GM18858 (cell line): ENCODE data around the gene PCGF3.
A peak's percentile ranks its signal among the peaks of the same experiment; 100 is the strongest.

Experiments used
- ATAC-seq: cut with Tn5 transposase; IDR thresholded peaks from one replicate; pipeline ENCODE4 v1.9.1; 2021; ENCODE audit not compliant: unreplicated experiment

Gene PCGF3, protein sequence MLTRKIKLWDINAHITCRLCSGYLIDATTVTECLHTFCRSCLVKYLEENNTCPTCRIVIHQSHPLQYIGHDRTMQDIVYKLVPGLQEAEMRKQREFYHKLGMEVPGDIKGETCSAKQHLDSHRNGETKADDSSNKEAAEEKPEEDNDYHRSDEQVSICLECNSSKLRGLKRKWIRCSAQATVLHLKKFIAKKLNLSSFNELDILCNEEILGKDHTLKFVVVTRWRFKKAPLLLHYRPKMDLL

DNA sequence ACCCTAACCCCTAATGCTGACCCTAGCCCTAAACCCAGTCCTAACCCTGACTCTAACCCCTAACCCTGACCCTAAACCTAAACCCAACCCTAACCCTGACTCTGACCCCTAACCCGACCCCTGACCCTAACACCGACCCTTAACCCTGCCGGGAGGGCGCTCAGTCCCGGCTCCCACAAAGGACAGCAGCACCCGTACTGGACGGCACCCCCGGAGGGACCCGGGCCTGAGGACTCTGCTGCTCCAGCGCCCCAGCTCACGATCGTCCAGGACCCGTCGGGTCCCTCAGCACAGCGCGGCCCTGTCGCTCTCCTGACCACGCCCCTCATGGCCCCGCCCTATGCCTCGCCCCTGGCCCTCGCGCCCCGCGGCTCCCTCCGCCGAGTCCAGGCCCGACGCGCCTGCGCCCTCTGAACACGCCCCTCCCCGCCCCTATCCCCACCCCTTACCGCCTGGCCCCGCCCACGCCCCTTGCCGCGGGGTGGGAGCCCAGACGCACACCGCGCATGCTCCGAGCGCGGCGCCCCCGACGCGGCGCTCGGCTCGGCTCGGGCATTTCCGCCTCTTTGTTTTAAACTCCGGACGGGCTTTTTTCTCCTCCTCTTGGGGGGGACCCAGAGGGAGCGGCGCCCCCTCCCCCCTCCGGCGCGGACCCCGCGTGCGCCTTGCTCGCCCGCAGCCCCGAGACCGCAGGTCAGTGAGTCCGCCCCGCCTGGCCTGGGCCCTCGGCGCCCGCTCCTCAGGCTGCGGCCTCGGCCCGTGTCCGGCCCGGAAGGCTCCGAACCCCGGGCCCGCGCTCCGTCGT lies at the start of gene PCGF3:
TSS of gene PCGF3 (plus strand) at position 555 of the 805 bp plus-strand sequence. CDS start 27,849 bp downstream, outside the sequence.
- peak; percentile 76 for ATAC-seq

DNA sequence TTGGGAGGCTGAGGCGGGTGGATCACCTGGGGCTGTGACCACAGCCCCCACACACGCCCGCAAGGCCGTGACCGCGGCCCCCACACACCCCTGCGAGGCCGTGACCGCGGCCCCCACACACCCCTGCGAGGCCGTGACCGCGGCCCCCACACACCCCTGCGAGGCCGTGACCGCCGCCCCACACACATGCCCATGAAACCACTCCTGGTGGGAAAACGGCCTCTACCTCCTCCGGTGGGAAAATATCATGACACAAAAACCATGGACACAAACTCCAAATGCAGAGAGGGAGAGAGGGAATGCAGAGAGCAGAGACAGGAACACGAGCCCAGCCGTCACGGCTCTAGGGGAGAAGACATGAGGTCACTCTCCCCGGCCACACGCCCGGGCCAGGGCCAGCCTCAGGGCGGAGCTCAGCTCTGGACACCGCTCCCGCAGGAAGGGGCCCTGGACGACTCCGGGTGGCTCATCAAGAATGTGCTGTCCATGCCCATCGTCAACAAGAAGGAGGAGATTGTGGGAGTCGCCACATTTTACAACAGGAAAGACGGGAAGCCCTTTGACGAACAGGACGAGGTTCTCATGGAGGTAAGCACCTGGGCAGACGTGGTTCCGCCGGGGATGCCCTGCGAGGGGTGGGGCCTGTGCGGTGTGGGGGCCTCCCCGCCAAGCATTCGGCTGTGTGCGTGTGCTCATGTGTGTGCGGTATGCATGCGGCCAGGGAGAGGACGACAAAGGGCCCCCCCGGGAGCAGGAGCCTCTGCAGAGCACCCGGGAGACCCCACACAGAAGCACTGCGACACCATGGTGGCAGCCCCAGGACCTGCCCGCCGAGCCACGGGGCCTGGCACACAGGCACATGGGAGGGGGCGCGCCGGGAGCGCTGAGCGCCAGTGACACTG lies 48.9 kb upstream of the PCGF3 start:
- no peak for ATAC-seq

DNA sequence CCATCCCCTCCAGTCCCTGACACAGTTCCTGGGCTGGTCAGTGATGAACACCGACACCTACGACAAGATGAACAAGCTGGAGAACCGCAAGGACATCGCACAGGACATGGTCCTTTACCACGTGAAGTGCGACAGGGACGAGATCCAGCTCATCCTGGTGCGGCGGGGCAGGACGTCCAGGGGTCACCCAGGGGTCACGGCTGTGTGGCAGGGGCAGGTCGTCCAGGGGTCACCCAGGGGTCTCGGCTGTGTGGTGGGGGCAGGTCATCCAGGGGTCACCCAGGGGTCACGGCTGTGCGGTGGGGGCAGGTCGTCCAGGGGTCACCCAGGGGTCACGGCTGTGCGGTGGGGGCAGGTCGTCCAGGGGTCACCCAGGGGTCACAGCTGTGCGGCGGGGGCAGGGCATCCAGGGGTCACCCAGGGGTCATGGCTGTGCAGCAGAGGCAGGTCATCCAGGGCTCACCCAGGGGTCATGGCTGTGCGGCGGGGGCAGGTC lies 48.2 kb upstream of the PCGF3 start:
- no peak for ATAC-seq

DNA sequence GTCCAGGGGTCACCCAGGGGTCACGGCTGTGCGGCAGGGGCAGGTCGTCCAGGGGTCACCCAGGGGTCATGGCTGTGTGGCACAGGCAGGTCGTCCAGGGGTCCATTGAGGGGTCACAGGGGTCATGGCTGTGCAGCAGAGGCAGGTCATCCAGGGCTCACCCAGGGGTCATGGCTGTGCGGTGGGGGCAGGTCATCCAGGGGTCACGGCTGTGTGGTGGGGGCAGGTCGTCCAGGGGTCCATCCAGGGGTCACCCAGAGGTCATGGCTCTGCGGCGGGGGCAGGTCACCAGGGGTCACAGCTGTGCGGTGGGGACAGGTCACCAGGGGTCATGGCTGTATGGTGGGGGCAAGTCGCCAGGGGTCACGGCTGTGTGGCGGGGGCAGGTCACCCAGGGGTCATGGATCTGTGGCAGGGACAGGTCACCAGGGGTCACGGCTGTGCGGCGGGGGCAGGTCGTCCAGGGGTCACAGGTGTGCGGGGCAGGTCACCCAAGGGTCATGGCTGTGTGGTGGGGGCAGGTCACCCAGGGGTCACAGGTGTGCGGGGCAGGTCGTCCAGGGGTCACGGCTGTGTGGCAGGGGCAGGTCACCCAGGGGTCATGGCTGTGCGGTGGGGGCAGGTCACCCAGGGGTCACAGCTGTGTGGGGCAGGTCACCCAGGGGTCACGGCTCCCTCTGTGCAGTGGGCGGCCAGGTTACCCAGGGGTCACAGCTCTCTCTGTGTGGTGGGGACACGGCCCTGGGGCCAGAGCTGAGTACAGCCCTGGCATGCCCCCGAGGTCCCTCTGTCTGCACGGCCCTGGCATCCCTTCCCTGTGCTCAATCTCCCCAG lies 47.6 kb upstream of the PCGF3 start:
- no peak for ATAC-seq

DNA sequence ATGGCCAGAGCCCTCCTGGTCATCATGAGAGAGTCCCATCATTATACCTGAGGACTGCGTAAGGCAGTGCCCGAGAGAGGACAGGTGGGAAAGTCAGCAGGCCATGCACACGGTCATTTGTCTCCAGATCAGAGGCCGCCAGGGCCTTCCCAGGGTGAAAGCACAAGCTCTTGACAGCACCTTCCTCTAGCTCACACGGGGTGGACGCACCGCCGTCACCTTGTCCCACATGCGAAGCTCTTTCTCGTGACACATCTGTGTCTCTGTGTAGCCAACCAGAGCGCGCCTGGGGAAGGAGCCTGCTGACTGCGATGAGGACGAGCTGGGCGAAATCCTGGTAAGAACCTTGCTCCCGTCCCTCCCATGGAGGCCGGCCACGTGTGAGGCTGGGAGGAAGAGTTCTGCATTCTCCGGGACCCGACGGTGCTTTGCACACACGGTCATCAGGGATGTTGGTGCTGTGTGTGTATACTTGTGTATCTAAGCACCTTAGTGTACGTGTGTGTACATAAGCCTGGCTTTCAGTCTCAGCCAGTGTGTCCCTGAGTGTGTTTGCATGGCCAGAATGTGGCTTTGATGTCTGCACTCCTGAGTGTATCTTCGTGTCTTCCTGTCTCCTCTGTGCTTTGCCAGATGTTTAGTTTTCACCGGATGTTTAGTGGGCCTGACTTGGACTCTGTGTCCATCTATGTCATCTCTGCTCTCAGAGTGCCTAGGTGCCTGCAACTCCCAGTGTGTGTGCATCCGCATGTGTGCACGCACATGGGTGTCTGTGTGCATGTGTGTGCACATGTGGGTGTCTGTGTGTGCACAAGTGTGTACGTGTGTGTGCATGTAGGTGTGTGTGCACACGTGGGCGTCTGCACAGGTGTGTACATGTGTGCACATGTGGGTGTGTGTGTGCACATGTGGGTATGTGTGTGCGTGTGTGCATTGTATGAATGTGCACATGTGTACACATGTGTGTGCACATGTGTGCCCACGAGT lies 46.7 kb upstream of the PCGF3 start:
- no peak for ATAC-seq

DNA sequence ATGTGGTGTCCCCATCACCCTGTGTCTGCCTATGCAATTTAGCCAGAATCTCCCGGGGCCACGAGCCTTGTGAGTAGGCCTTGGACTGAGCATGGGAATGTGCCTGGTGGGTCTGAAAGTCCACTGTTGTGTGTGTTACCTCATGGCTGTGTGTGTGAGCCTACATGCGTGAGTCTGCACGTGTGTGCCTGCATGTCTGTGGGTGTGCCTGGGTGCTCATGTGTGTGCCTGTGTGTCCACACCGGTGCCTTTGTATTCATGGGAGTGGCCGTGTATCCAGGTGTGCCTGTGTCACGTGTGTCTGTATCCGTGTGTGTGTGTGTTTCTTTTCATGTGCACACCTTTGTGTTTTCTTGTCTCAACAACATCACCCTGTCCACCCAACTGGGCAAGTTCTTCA lies 45.8 kb upstream of the PCGF3 start:
- no peak for ATAC-seq

DNA sequence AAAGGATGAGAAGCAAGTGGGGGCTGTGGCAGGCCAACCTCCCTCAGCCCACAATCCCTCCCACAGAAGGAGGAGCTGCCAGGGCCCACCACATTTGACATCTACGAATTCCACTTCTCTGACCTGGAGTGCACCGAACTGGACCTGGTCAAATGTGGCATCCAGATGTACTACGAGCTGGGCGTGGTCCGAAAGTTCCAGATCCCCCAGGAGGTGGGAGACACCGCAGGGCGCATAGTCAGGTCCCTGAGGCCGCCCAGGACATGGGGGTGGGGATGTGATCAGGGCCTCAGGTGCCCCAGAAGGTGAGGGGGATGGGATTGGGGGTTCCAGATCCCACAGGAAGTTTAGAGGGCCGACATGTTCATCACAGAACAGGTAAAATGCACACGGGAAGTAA lies 45.2 kb upstream of the PCGF3 start:
- ATAC-seq = no peak

DNA sequence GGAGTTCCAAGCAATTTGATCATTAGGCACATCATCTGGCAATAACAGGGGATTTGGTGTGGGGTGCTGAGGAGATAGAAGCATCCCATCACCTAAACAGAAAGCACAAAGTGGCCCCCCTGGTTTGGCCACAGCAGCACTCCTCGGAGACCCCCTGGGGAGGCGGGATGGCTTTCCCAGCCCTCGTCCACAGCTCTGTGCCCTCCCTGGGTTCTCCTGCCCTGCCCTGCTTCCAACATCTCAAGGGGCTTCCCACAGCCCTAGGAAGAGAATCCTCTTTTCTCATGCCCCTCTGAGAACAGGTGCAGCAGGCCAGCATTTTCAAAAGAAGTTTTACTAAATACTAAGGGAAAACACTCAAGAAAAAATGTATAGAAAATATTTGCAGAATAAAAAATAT lies 44.4 kb upstream of the PCGF3 start:
- ATAC-seq = no peak

DNA sequence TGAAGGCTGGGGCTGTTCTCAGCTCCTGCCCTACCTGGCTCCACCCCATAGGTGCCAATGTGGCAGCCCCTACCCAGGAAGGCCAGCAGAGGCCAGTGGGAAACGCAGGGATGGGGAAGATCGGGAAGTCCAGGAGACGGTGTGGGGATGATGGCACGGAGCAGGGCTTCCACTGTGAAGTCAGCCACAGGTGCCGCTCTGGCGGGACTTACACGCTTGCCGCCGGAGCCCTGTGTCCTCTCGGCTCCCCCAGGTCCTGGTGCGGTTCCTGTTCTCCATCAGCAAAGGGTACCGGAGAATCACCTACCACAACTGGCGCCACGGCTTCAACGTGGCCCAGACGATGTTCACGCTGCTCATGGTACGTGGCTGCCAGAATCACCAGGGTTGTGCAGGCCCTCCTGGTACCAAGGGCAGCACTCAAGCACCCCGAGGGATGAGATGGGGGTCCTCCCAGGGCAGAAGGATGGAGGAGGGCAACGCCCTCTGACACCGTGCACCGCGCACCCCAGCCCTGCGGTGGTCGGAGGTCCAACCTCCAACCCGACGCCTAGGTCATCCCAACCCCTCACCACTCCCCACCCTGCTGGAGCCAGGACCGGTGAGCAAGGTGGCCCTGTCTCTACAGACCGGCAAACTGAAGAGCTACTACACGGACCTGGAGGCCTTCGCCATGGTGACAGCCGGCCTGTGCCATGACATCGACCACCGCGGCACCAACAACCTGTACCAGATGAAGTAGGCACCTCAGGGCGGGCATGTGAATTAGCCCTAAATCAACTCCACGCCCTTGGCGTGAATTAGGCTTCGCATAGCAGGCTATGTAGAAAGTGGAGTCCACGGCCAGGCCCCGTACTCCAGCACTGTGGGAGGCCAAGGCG lies 43.5 kb upstream of the PCGF3 start:
- no peak for ATAC-seq

DNA sequence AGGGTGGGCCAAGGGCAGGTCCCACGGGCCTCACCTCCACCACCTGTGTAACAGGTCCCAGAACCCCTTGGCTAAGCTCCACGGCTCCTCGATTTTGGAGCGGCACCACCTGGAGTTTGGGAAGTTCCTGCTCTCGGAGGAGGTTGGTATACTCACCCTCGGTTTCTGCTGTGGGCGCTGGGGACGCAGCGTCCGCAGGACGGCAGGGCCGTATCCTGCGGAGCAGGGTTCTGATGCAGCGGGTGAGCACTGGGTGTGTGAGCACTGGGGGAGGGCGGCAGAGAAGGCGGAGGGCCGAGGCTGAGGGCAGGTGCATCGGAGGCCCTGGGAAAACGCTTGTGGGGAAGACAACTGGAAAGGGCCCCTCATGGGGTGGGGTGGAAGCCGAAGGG lies 42.6 kb upstream of the PCGF3 start:
- ATAC-seq = no peak

DNA sequence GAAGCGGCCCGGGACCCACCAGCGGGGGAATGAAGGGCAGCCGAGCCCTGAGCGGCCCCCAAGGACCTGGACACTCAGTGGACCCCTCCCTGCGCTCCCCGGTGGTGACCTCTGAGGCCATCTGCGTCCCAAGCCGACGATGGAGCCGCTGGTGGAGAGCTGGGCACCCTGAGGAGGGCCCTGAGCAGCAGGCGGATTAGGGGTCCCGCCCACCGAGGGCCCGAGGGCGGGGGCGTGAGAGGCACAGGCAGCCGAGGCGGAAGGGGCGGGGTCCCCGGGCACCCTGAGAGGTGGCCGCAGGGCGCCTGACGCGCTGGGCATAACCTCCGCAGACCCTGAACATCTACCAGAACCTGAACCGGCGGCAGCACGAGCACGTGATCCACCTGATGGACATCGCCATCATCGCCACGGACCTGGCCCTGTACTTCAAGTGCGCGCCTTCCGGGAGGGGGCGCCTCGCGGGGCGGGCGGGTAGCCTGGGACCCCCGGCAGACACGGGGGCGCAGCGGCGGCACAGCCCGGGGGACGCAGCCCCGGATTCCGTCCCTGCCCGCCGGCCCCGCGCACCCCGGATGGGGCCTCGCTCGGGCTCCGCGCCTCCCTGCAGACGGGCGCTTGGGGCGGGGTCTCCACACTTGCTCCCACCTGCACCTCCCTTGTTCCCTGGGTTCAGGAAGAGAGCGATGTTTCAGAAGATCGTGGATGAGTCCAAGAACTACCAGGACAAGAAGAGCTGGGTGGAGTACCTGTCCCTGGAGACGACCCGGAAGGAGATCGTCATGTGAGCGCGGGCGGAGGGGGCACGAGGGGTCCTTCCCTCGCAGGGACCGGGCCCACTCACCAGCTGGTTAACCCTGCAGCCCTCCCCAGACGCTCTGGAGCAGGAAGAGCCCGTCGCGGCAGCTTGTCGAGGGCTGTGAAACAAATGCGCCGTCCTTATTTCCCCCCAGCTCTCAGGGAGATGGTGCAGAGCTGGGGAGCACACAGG lies 41.9 kb upstream of the PCGF3 start:
- ATAC-seq = no peak

DNA sequence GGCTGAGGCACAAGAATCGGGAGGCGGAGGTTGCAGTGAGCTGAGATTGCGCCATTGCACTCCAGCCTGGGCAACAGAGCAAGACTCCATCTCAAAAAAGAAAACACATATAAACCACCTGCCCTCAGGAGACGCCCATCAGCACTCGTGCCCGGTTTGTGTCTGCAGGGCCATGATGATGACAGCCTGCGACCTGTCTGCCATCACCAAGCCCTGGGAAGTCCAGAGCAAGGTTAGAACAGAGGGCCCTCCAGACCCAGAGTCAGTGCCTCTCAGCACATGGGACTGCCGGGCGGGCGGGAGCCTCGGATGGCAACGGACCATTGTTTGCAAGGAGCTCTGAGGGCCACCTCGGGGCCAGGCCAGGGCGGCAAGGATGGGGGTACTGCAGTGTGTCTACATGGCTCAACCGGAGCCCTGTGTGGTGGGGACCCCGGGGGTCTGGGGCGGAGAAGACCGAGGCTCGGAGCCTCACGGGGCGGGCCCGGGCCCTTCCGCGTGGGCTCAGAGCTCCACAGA lies 40.9 kb upstream of the PCGF3 start:
- no peak for ATAC-seq

DNA sequence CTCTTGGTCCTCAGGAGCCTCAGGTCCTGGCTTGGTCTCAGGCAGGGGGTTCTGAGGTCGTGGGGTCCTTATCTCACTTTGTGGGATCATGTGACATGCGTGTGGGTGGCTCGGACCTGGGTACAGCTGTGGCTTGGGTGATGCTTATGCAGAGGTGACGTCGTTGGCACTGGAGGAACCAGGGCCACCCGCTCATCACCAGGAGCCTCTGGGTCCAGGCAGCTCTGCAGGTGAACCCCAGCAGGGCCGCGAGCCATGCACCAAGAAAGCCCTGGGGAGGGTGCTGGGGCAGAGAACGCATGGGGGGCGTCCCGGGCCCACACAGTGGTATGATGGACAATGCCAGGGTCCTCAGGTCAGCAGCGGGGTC lies 40.3 kb upstream of the PCGF3 start:
- ATAC-seq = no peak

DNA sequence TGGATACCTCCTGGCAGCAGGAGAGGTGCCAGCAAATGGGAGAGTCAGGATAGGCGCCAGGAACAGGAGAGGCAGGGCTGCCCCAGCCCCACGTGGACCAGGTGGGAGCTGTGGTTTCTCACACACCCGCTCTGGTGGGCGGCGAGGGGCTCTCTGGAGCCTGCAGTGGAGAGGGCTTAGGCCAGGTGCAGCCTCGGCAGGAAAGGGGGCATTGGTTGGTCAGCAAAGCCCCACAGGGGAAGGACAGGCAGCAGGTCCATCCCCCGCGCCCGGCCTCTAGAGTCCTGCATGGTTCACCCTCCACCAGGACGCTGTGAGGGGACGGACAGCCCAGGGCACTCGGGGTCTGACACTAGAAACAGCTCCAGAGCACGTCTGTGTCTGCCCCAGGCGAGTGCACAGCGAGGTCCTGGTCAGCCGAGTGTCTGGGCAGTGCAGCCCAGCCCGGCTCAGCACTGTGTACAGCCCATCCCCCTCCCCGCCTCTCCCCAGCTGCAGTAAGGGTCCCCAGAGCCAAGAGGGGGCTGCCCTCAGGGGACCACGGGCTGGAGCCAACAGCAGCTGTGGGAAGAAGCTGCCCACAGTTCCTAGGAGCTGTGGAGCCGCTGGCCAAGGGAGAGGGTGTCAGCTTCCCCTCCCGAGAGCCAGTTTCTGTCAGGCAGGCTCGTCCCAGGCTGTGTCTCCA lies 39.7 kb upstream of the PCGF3 start:
- no peak for ATAC-seq

DNA sequence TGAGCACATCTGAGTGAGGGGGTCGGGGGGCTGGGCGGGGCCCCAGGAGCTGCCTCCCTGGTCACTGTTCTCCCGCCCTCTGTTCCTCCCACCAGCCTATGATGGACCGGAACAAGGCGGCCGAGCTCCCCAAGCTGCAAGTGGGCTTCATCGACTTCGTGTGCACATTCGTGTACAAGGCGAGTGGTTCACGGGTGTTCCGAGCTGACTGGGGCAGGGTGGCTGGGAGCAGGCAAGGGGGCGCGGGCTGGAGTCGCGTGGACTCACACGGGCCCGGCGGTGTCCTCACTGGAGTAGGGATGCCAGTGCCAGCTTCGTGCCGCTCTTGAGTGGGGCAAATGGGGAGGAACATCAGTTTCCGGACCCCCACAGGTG lies 39.2 kb upstream of the PCGF3 start:
- no peak for ATAC-seq

DNA sequence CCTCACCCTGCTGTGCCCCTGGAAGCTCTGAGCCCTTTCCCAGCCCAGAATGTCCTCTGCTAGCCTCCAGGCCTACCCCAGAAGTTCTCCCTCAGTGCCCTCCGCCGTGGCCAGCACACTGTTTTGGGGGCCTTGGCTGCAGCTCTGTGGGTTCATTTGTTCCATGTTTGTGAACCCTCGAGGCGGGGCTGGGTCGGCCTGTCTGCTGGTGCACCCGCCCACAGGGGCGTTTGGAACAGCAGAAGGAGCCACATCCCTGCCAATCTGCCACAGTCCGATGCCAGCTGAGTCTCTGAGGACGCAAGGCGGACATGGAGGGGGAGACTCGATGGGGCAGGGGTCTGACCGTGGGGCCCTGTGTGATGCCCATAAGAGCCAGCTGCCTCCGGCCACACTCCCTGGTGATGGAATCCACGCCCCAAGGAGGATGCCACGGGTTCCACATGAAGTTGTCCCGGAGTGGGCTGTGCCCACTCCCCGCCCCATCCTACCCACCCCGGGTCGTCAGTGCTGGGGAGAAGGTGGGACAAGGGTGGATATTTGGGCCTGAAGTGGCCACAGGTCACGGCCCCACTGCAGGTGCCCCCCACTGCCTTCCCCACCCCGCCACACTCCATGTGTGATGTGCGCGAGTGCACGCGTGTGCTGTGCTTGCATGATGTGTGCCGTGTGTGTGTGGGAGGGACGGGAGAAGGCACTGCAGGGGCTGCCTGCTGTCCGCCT lies 38.6 kb upstream of the PCGF3 start:
- no peak for ATAC-seq
